ENCODE measurements around the gene HNRNPF. TPM values are rescaled to one million over a fixed set of nuclear protein-coding genes. Genes with fewer than 3 reads are reported as not detected.

HNRNPF gene
- polyA plus RNA-seq, 1 donor (not counting 4 experiments of a cell fraction or from before 2014, with no cell fraction given): 238 TPM

DNA sequence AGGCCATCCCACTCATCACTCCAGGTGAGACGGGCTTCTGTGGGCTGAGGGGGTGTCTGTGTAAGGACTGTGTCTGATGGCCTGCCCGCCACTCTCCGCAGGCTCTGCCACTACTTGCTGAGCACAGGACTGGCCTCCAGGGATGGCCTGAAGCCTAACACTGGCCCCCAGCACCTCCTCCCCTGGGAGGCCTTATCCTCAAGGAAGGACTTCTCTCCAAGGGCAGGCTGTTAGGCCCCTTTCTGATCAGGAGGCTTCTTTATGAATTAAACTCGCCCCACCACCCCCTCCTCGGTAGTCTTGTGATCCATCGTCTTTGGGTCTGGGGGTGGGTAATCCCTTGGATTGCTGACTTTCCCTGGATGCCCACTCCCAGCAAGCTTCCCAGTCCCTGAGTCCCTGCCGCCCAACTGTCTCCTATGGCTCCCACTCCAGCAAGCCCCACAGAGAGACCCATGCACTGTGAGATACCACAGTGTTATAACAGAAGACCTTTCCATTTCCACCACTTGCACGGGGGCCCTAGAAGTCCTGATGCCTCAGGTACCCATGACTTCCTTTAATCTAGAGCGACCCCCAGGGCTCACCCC is 32.8 kb downstream of the HNRNPF start:
- Histone ChIP-seq H3K4me1 (ENCODE audit: control insufficient read depth, extremely low read depth, insufficient read depth, low read length) (no peaks in the 10 kb centered on the region), H3K9ac (ENCODE audit: control insufficient read depth, extremely low read depth, insufficient read depth, low read length) (no peak overlapping the region), H3K79me2 (ENCODE audit: control insufficient read depth, insufficient read depth, low read length) (no peaks in the 10 kb centered on the region), H3K4me3 (ENCODE audit: control insufficient read depth in 2 of 3, extremely low read depth in 1 of 3, insufficient read depth in 2 of 3, low read depth in 1 of 3, low read length in 3 of 3) (no peak overlapping the region), H3K9me1 (ENCODE audit: control insufficient read depth, extremely low read depth, insufficient read depth, low read length) (no peaks in the 10 kb centered on the region), H4K20me1 (ENCODE audit: control insufficient read depth, extremely low read depth, insufficient read depth, low read length) (no peaks in the 10 kb centered on the region), H3K9me3 (ENCODE audit: control insufficient read depth, low read depth, low read length) (no peaks in the 10 kb centered on the region), H3K27ac (ENCODE audit: control insufficient read depth, insufficient read depth, low read length) (no peak overlapping the region), H2AFZ (ENCODE audit: control insufficient read depth, low read length) (no peak overlapping the region), H3K36me3 (ENCODE audit: control insufficient read depth in 2 of 2, extremely low read depth in 1 of 2, insufficient read depth in 2 of 2, low read length in 2 of 2) (no peaks in the 10 kb centered on the region), H3K27me3 (ENCODE audit: control insufficient read depth, extremely low read depth, insufficient read depth, low read length) (no peaks in the 10 kb centered on the region), H3K4me2 (ENCODE audit: control insufficient read depth, extremely low read depth, insufficient read depth, low read depth, low read length) (no peak overlapping the region)
- FAIRE-seq (no peak), DNase-seq (ENCODE audit: low read depth, low spot score) (no peak)
- no peak for TF ChIP-seq EZH2 (IDR thresholded peaks at IDR 0.05; ENCODE audit: low read length)
- dilution Hi-C loops (cut with MboI; ENCODE audit: extremely low pct_ligation_motif_present, low sequenced_read_pairs): no loop called here

- no peak overlapping the region for H3K27ac ChIP-seq (ENCODE audit: control insufficient read depth, insufficient read depth, low read length)
- H3K4me2 ChIP-seq (ENCODE audit: control insufficient read depth, extremely low read depth, insufficient read depth, low read depth, low read length): no peak overlapping the region
- no peak overlapping the region for H3K9ac ChIP-seq (ENCODE audit: control insufficient read depth, extremely low read depth, insufficient read depth, low read length)
- H3K4me3 ChIP-seq (ENCODE audit: control insufficient read depth in 2 of 3, extremely low read depth in 1 of 3, insufficient read depth in 2 of 3, low read depth in 1 of 3, low read length in 3 of 3): no peak overlapping the region
- H3K9me3 ChIP-seq (ENCODE audit: control insufficient read depth, low read depth, low read length): no peaks in the 10 kb centered on the region
- TF ChIP-seq CTCF (optimal IDR thresholded peaks at IDR 0.05 in 1 of 3, IDR thresholded peaks at IDR 0.05 in 1 of 3, conservative IDR thresholded peaks at IDR 0.05 in 1 of 3; ENCODE audit: extremely low read depth in 1 of 3, insufficient read depth in 2 of 3, low read length in 3 of 3) (no peak), EZH2 (IDR thresholded peaks at IDR 0.05; ENCODE audit: low read length) (no peak)
- H3K27me3 ChIP-seq (ENCODE audit: control insufficient read depth, extremely low read depth, insufficient read depth, low read length): no peaks in the 10 kb centered on the region
- no peaks in the 10 kb centered on the region for H4K20me1 ChIP-seq (ENCODE audit: control insufficient read depth, extremely low read depth, insufficient read depth, low read length)
- dilution Hi-C loops (cut with MboI; ENCODE audit: extremely low pct_ligation_motif_present, low sequenced_read_pairs): no loop called here
- no peaks in the 10 kb centered on the region for H3K36me3 ChIP-seq (ENCODE audit: control insufficient read depth in 2 of 2, extremely low read depth in 1 of 2, insufficient read depth in 2 of 2, low read length in 2 of 2)
- H3K4me1 ChIP-seq (ENCODE audit: control insufficient read depth, extremely low read depth, insufficient read depth, low read length): no peaks in the 10 kb centered on the region
- H3K9me1 ChIP-seq (ENCODE audit: control insufficient read depth, extremely low read depth, insufficient read depth, low read length): no peaks in the 10 kb centered on the region
- FAIRE-seq (no peak), DNase-seq (ENCODE audit: low read depth, low spot score) (no peak)
- no peaks in the 10 kb centered on the region for H3K79me2 ChIP-seq (ENCODE audit: control insufficient read depth, insufficient read depth, low read length)
- H2AFZ ChIP-seq (ENCODE audit: control insufficient read depth, low read length): no peak overlapping the region
Observed at GRCh38 chr10:43375401-43376020, 33.5 kb downstream of the HNRNPF start.

All from keratinocyte (primary cell).